Neuronal stem cell (in vitro differentiated cells): ENCODE results near the gene TMEM108.

Experiments used
- DNase-seq: peaks from one replicate; pipeline ENCODE4 v3.0.0-alpha.2; 2013; ENCODE audit warnings: low spot score
- H2AFZ ChIP-seq: one replicate; pipeline ENCODE4 v1.6.1; 2013; ENCODE audit warnings: mild to moderate bottlenecking, low read length, inconsistent platforms
- H2AK5ac ChIP-seq: 2 replicates; pipeline ENCODE4 v1.6.1; 2013; ENCODE audit warnings: low read depth, mild to moderate bottlenecking, inconsistent platforms, low read length, moderate library complexity, mixed read lengths
- H2BK120ac ChIP-seq: 2 replicates; pipeline ENCODE4 v1.6.1; 2013; ENCODE audit warnings: low read depth, mild to moderate bottlenecking, inconsistent platforms, low read length, moderate library complexity, mixed read lengths
- H2BK12ac ChIP-seq: one replicate; pipeline ENCODE4 v1.6.1; 2013; ENCODE audit warnings: low read length, inconsistent platforms
- H2BK15ac ChIP-seq: 2 replicates; pipeline ENCODE4 v1.6.1; 2013; ENCODE audit warnings: mild to moderate bottlenecking, low read length, inconsistent platforms, mixed read lengths
- H2BK5ac ChIP-seq: one replicate; pipeline ENCODE4 v1.6.1; 2013; ENCODE audit warnings: inconsistent platforms, mild to moderate bottlenecking, low read length, moderate library complexity
- H3K14ac ChIP-seq: one replicate; pipeline ENCODE4 v1.6.1; 2013; ENCODE audit warnings: low read length, inconsistent platforms
- H3K18ac ChIP-seq: 2 replicates; pipeline ENCODE4 v1.6.1; 2013; ENCODE audit warnings: low read length, inconsistent platforms
- H3K23ac ChIP-seq: 2 replicates; pipeline ENCODE4 v1.6.1; 2013; ENCODE audit warnings: low read depth, mild to moderate bottlenecking, mixed read lengths, low read length, inconsistent platforms; ENCODE audit not compliant: poor library complexity
- H3K27ac ChIP-seq: replicated peaks from 3 replicates; pipeline ENCODE4 v1.5.1; 2013; ENCODE audit warnings: low read length, inconsistent platforms
- H3K27me3 ChIP-seq, 3 experiments: 2 replicates each; pipeline ENCODE4 v1.6.1; 2013; ENCODE audit warnings: low read length in 3 of 3, mild to moderate bottlenecking in 2 of 3, inconsistent platforms in 1 of 3, low read depth in 1 of 3, mixed read lengths in 1 of 3, moderate library complexity in 1 of 3; ENCODE audit not compliant: control insufficient read depth in 3 of 3, insufficient read depth in 3 of 3
- H3K36me3 ChIP-seq, 2 donors: replicated peaks in 1 of 2; 2 replicates each; pipeline ENCODE4 v1.6.1; 2013; ENCODE audit warnings: low read length in 2 of 2; ENCODE audit not compliant: control insufficient read depth in 2 of 2, insufficient read depth in 2 of 2
- H3K4ac ChIP-seq: 2 replicates; pipeline ENCODE4 v1.6.1; 2013; ENCODE audit warnings: inconsistent platforms, mild to moderate bottlenecking, low read length, moderate library complexity
- H3K4me1 ChIP-seq, 2 donors: 1 replicate in 1 of 2; 2 replicates in 1 of 2; pipeline ENCODE4 v1.6.1; 2013; ENCODE audit warnings: low read length in 2 of 2, low read depth in 1 of 2; ENCODE audit not compliant: control insufficient read depth in 2 of 2, insufficient read depth in 1 of 2
- H3K4me2 ChIP-seq: one replicate; pipeline ENCODE4 v1.6.1; 2013; ENCODE audit warnings: mild to moderate bottlenecking, low read length, inconsistent platforms; ENCODE audit not compliant: insufficient read depth, poor library complexity, severe bottlenecking
- H3K4me3 ChIP-seq, 2 donors: 2 replicates each; pipeline ENCODE4 v1.5.1; 2013; ENCODE audit warnings: low read length in 2 of 2, mild to moderate bottlenecking in 2 of 2, inconsistent platforms in 1 of 2, moderate library complexity in 1 of 2
- H3K79me1 ChIP-seq: one replicate; pipeline ENCODE4 v1.6.1; 2013; ENCODE audit warnings: low read depth, mild to moderate bottlenecking, inconsistent platforms, low read length, moderate library complexity
- H3K9ac ChIP-seq: one replicate; pipeline ENCODE4 v1.6.1; 2013; ENCODE audit warnings: mild to moderate bottlenecking, low read depth, low read length, inconsistent platforms; ENCODE audit not compliant: poor library complexity
- H3K9me3 ChIP-seq, 2 donors: replicated peaks in 1 of 2; 2 replicates each; pipeline versions ENCODE3 to v1.6.1; 2013; ENCODE audit warnings: low read length in 2 of 2, mild to moderate bottlenecking in 2 of 2, inconsistent platforms in 1 of 2, low read depth in 1 of 2, mixed read lengths in 1 of 2, moderate library complexity in 1 of 2; ENCODE audit not compliant: control insufficient read depth in 2 of 2, insufficient read depth in 1 of 2
- H4K8ac ChIP-seq: one replicate; pipeline ENCODE4 v1.6.1; 2013; ENCODE audit warnings: low read depth, mild to moderate bottlenecking, inconsistent platforms, low read length, moderate library complexity
- H4K91ac ChIP-seq: one replicate; pipeline ENCODE4 v1.6.1; 2013; ENCODE audit warnings: low read length, low read depth, mild to moderate bottlenecking, inconsistent platforms; ENCODE audit not compliant: poor library complexity
- WGBS, 2 donors: extraction: QIAGEN DNeasy Blood & Tissue Kit; methylation state at CpG; one replicate each; pipeline ENCODE4 v1.1.7; 2013; ENCODE audit warnings: missing lambda C conversion rate in 2 of 2, mixed read lengths in 1 of 2; ENCODE audit not compliant: insufficient read length in 2 of 2, insufficient replicate concordance in 1 of 2; ENCODE audit errors: extremely low coverage in 2 of 2; 5-methylcytosine and 5-hydroxymethylcytosine counted together

TMEM108 gene

DNA sequence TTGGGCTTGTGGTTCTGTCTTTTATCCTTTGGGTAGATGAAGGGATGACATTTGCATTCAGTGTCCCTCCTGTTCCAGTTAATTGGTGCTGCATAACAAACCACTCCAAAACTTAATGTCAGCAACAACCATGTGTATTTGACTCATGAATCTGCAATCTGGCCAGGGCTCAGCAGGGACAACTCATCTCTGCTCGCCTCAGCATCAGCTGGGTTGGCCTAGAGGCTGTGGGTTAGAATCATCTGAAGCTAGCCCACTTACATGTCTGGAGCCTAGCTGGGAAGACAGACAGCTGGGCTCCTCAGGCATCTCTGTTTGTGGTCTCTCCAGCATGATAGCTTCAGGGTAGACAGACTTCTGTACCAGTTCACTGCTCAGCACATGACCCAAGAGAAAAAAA lies 92.0 kb downstream of the TMEM108 start:
- no CpG with 5 or more reads among the region's 1 CpG for WGBS, 2 donors
- no peak for DNase-seq
- no peak overlapping the region for H3K4ac ChIP-seq
- H3K23ac ChIP-seq: no peak overlapping the region
- H3K79me1 ChIP-seq: no peaks in the 10 kb centered on the region
- no peak overlapping the region for H3K18ac ChIP-seq
- no peak overlapping the region for H4K91ac ChIP-seq
- H4K8ac ChIP-seq: no peak overlapping the region
- no peak overlapping the region for H3K4me2 ChIP-seq
- H3K4me1 ChIP-seq: peaks cover 0 to under 1% of the 10 kb centered on the region in 2 donors
- peaks cover 0 to 2% (median 0%) of the 10 kb centered on the region in 3 experiments for H3K27me3 ChIP-seq
- H3K14ac ChIP-seq: no peak overlapping the region
- no peak overlapping the region for H2BK120ac ChIP-seq
- no peak overlapping the region for H2BK5ac ChIP-seq
- no peak overlapping the region for H3K9ac ChIP-seq
- no peak overlapping the region for H2BK15ac ChIP-seq
- no peaks in the 10 kb centered on the region for H3K36me3 ChIP-seq
- H2AK5ac ChIP-seq: no peak overlapping the region
- H3K27ac ChIP-seq: no peak overlapping the region
- no peaks in the 10 kb centered on the region for H3K9me3 ChIP-seq
- no peak overlapping the region for H3K4me3 ChIP-seq
- H2AFZ ChIP-seq: no peak overlapping the region
- H2BK12ac ChIP-seq: no peak overlapping the region

DNA sequence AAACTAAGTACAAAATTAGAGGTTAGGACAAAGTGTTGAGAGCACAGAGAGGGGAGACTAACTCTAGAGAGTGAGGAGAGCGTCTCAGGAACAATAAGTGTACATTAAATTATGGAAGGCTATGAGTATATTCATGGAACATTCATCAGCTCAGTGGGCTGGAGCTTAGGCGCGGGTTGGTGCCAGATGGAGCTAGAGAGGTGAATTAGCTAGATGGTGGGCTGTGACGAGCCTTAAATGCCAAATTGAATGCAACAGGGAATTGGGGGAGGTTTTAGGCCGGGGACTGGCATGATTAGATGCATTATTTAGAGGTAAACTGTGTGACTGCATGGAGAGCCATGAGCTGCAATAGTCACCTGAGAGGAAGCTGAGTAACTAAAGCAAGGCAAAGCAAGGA lies 97.1 kb downstream of the TMEM108 start:
- Histone ChIP-seq H3K4me3 (no peak overlapping the region), H4K8ac (no peak overlapping the region), H3K27ac (no peak overlapping the region), H2AK5ac (no peak overlapping the region), H3K18ac (no peak overlapping the region), H4K91ac (no peak overlapping the region), H3K23ac (no peak overlapping the region), H3K79me1 (no peaks in the 10 kb centered on the region), H3K27me3 (no peaks in the 10 kb centered on the region), H3K9me3 (no peaks in the 10 kb centered on the region), H3K9ac (no peak overlapping the region), H3K36me3 (no peaks in the 10 kb centered on the region), H2BK5ac (no peak overlapping the region), H2BK12ac (no peak overlapping the region), H3K4me1 (peaks cover 0 to 5% of the 10 kb centered on the region in 2 donors), H3K4ac (no peak overlapping the region), H3K4me2 (no peak overlapping the region), H2BK15ac (no peak overlapping the region), H2AFZ (no peak overlapping the region), H2BK120ac (no peak overlapping the region), H3K14ac (no peak overlapping the region)
- no CpG with 5 or more reads among the region's 5 CpGs for WGBS, 2 donors
- no peak for DNase-seq

DNA sequence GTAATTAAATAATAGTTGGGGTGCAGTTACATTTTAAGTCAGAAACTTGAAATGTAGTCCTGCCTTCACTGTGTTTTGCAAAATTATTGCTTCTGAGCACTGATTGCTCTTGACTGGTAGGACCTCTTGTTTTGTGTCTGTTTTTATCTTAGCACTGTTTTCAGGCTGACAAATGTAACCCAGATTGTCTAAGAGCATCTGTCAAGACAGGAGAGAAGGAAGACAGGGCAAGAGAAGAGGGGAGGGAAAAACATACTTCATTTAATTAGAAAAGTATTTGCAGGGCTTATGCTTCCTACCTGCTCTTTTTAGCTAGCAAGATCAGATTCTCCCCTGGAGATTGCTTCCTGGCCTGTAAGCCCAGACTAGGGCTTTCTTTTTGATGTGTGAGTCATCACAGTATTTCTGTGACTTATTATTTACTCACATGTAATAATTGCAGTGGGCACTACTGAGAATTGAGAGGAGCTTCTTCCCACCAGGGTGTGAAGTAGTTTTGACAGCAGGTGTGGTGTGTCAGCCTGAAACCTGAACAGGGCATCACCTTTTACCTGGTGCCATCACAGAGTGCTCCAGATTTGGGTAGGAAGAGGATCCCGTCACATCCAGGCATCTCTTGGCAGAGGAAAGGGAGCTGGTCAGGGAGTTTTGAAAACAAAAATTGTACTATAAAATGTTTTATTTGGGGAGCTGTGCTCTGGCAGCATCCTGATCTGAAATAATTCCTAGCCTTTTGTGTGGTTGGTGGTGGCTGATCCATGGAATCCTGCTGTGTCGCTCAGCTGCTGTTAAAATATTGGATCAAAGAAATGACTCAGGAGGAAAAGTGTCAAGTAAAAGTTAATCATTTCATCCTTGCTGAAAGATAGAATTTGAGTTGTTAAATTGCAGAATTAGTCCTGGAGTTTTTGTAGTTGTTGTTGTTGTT lies 98.2 kb downstream of the TMEM108 start:
- Histone ChIP-seq H3K4me3 (no peak overlapping the region), H2BK120ac (no peak overlapping the region), H3K36me3 (no peaks in the 10 kb centered on the region), H3K9me3 (no peaks in the 10 kb centered on the region), H2AFZ (no peak overlapping the region), H3K18ac (no peak overlapping the region), H2AK5ac (no peak overlapping the region), H3K27ac (no peak overlapping the region), H2BK5ac (no peak overlapping the region), H3K27me3 (no peaks in the 10 kb centered on the region), H4K91ac (no peak overlapping the region), H4K8ac (no peak overlapping the region), H3K14ac (no peak overlapping the region), H3K4me2 (no peak overlapping the region), H3K23ac (no peak overlapping the region), H3K9ac (no peak overlapping the region), H2BK12ac (no peak overlapping the region), H2BK15ac (no peak overlapping the region), H3K4ac (no peak overlapping the region), H3K4me1 (peaks cover 0 to 5% of the 10 kb centered on the region in 2 donors), H3K79me1 (no peaks in the 10 kb centered on the region)
- WGBS, 2 donors: no CpG with 5 or more reads among the region's 2 CpGs
- no peak for DNase-seq

DNA sequence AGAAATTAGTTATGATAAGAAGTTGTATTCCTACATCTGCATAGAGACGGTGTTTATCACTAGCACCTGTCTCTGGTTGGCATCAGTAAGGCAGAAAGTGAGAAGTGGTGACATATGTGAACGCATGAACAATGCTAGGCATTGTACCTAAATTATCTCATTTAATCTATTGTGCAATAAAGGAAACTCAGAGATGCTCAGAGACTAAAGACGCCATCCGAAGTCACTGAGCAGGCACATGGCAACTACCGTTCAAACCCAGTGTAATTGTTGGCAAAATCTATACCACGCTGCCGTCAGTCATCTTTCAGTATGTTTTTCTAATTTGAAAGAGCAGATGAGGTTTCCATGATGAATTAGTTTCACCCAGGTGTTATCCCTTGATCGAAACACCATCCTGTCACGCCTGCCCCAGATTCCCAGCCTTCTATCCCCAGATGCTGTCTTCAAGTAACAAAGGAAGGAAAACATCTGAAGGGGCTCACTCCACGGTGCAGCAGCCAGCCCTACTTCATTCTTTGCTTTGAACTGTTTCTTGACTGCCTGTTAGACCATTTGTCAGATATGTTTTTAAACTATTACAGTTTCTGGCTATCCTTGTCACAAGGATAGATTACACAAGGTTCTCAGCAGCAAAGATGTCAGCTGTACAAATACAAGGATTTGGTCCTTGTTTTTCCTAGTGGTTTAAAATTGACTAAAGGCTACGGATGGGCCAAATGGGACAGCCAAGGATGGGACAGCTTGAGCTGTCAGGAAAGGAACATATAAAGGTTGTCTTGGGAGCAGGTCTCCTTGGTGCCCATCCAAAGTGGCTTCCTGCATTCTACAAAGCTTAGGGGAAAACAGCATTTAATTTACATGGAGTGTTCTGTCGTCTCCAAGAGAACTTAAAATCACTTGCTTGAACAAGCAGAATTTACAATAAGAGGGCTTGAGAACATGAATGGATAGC lies 99.1 kb downstream of the TMEM108 start:
- Histone ChIP-seq H3K9me3 (no peaks in the 10 kb centered on the region), H3K27me3 (no peaks in the 10 kb centered on the region), H3K4me2 (no peak overlapping the region), H2BK15ac (no peak overlapping the region), H3K4me3 (no peak overlapping the region), H3K27ac (no peak overlapping the region), H4K91ac (no peak overlapping the region), H2AK5ac (no peak overlapping the region), H2BK120ac (no peak overlapping the region), H3K23ac (no peak overlapping the region), H3K4ac (no peak overlapping the region), H2BK5ac (no peak overlapping the region), H3K36me3 (no peaks in the 10 kb centered on the region), H3K14ac (no peak overlapping the region), H3K79me1 (no peaks in the 10 kb centered on the region), H3K18ac (no peak overlapping the region), H3K4me1 (peaks cover 0 to 5% of the 10 kb centered on the region in 2 donors), H2BK12ac (no peak overlapping the region), H4K8ac (no peak overlapping the region), H3K9ac (no peak overlapping the region), H2AFZ (no peak overlapping the region)
- DNase-seq: no peak
- WGBS, 2 donors: no CpG with 5 or more reads among the region's 12 CpGs
